ENCODE measurements around the gene NUP214.
"Not testable (repeated sequence)": the region's sequence is repeated elsewhere in the genome, so short reads cannot be mapped to it uniquely, and the experiment has no call there.

The NUP214 gene

GRCh38 chr9:131254626-131255025 is 129.2 kb downstream of the NUP214 start:
- Mint-ChIP-seq H3K9me3 (no peaks in the 10 kb centered on the region), H3K4me3 (peak overlapping the region; percentile 80), H3K27ac (no peak overlapping the region), H3K4me1 (peaks cover 56% of the 10 kb centered on the region), H3K36me3 (peaks cover 51% of the 10 kb centered on the region)
- DNase-seq (ENCODE audit: low spot score in 2 of 2) (no peak), ATAC-seq (no peak)

- ATAC-seq (no peak), DNase-seq (ENCODE audit: low spot score in 2 of 2) (no peak)
- H3K4me3 Mint-ChIP-seq = peak overlapping the region; percentile 80
- peaks cover 66% of the 10 kb centered on the region for H3K4me1 Mint-ChIP-seq
- H3K27ac Mint-ChIP-seq = peak overlapping the region; percentile 93
- H3K36me3 Mint-ChIP-seq = peaks cover 62% of the 10 kb centered on the region
- no peaks in the 10 kb centered on the region for H3K9me3 Mint-ChIP-seq
Measured at GRCh38 chr9:131255676-131256197, 130.4 kb downstream of the NUP214 start.

GRCh38 chr9:131257266-131258025 is 132.1 kb downstream of the NUP214 start:
- ATAC-seq = no peak
- Mint-ChIP-seq H3K27ac (peak overlapping the region; percentile 93), H3K36me3 (peaks cover 77% of the 10 kb centered on the region), H3K9me3 (no peaks in the 10 kb centered on the region), H3K4me1 (peaks cover 69% of the 10 kb centered on the region), H3K4me3 (peak overlapping the region; percentile 80)
- DNase-seq (ENCODE audit: low spot score in 2 of 2) = no peak

- no peak for ATAC-seq
- Mint-ChIP-seq H3K4me3 (no peak overlapping the region), H3K4me1 (peaks cover 67% of the 10 kb centered on the region), H3K27ac (peak overlapping the region; percentile 93), H3K9me3 (no peaks in the 10 kb centered on the region), H3K36me3 (peaks cover 77% of the 10 kb centered on the region)
- DNase-seq (ENCODE audit: low spot score in 2 of 2) = no peak
Measured at GRCh38 chr9:131258186-131258585, 132.8 kb downstream of the NUP214 start.

- Mint-ChIP-seq H3K4me3 (no peak overlapping the region), H3K4me1 (peaks cover 65% of the 10 kb centered on the region), H3K27ac (peak overlapping the region; percentile 97), H3K36me3 (peaks cover 79% of the 10 kb centered on the region), H3K9me3 (no peaks in the 10 kb centered on the region)
- DNase-seq (ENCODE audit: low spot score in 2 of 2) = no peak
- ATAC-seq = no peak
Measured at GRCh38 chr9:131258698-131259431, 133.5 kb downstream of the NUP214 start.

GRCh38 chr9:131259432-131259898 is 134.1 kb downstream of the NUP214 start:
- peaks cover 65% of the 10 kb centered on the region for H3K4me1 Mint-ChIP-seq
- peak overlapping the region; percentile 97 for H3K27ac Mint-ChIP-seq
- ATAC-seq (no peak), DNase-seq (ENCODE audit: low spot score in 2 of 2) (no peak)
- peaks cover 85% of the 10 kb centered on the region for H3K36me3 Mint-ChIP-seq
- no peaks in the 10 kb centered on the region for H3K9me3 Mint-ChIP-seq
- no peak overlapping the region for H3K4me3 Mint-ChIP-seq

- Mint-ChIP-seq H3K4me3 (no peak overlapping the region), H3K36me3 (peaks cover 91% of the 10 kb centered on the region), H3K4me1 (peaks cover 65% of the 10 kb centered on the region), H3K9me3 (no peaks in the 10 kb centered on the region), H3K27ac (peak overlapping the region; percentile 97)
- ATAC-seq (no peak), DNase-seq (ENCODE audit: low spot score in 2 of 2) (no peak)
Measured at GRCh38 chr9:131259916-131260597, 134.7 kb downstream of the NUP214 start.

GRCh38 chr9:131260751-131261452 is 135.5 kb downstream of the NUP214 start:
- Mint-ChIP-seq H3K27ac (peak overlapping the region; percentile 97), H3K4me3 (no peak overlapping the region), H3K4me1 (peaks cover 67% of the 10 kb centered on the region), H3K36me3 (peaks cover 92% of the 10 kb centered on the region), H3K9me3 (no peaks in the 10 kb centered on the region)
- DNase-seq (ENCODE audit: low spot score in 2 of 2) = no peak
- ATAC-seq = no peak

GRCh38 chr9:131262327-131263032 is 137.1 kb downstream of the NUP214 start:
- Mint-ChIP-seq H3K36me3 (peaks cover 96% of the 10 kb centered on the region), H3K4me1 (peaks cover 68% of the 10 kb centered on the region), H3K4me3 (no peak overlapping the region), H3K9me3 (no peaks in the 10 kb centered on the region), H3K27ac (peak overlapping the region; percentile 97)
- DNase-seq (ENCODE audit: low spot score in 2 of 2) = no peak
- no peak for ATAC-seq

- H3K9me3 Mint-ChIP-seq; DNase-seq (ENCODE audit: low spot score in 2 of 2); H3K4me3 Mint-ChIP-seq; ATAC-seq: not testable (repeated sequence)
- Mint-ChIP-seq H3K4me1 (peaks cover 64% of the 10 kb centered on the region), H3K36me3 (peaks cover 91% of the 10 kb centered on the region), H3K27ac (peak overlapping the region; percentile 97)
Measured at GRCh38 chr9:131263033-131263343, 137.6 kb downstream of the NUP214 start.

- ATAC-seq (no peak), DNase-seq (ENCODE audit: low spot score in 2 of 2) (no peak)
- Mint-ChIP-seq H3K4me1 (peaks cover 68% of the 10 kb centered on the region), H3K4me3 (peak overlapping the region; percentile 98), H3K9me3 (no peaks in the 10 kb centered on the region), H3K36me3 (peaks cover 87% of the 10 kb centered on the region), H3K27ac (peak overlapping the region; percentile 97)
Measured at GRCh38 chr9:131263701-131264100, 138.3 kb downstream of the NUP214 start.

GRCh38 chr9:131264231-131264630 is 138.8 kb downstream of the NUP214 start:
- peak overlapping the region; percentile 97 for H3K27ac Mint-ChIP-seq
- H3K9me3 Mint-ChIP-seq = no peaks in the 10 kb centered on the region
- no peak for DNase-seq (ENCODE audit: low spot score in 2 of 2)
- ATAC-seq = peak; percentile 43
- H3K4me1 Mint-ChIP-seq = peaks cover 71% of the 10 kb centered on the region
- peaks cover 87% of the 10 kb centered on the region for H3K36me3 Mint-ChIP-seq
- peak overlapping the region; percentile 98 for H3K4me3 Mint-ChIP-seq

GRCh38 chr9:131266266-131267229 is 141.2 kb downstream of the NUP214 start:
- H3K36me3 Mint-ChIP-seq = peaks cover 84% of the 10 kb centered on the region
- H3K9me3 Mint-ChIP-seq = no peaks in the 10 kb centered on the region

More at GRCh38 chr9:131266266-131267229, 141.2 kb downstream of the NUP214 start:
- H3K4me1 Mint-ChIP-seq = peaks cover 78% of the 10 kb centered on the region
- H3K4me3 Mint-ChIP-seq = peak overlapping the region; percentile 98
- peak overlapping the region; percentile 97 for H3K27ac Mint-ChIP-seq
- ATAC-seq (peak; percentile 41), DNase-seq (ENCODE audit: low spot score in 2 of 2) (no peak)
